Erythroblast (primary cell): Measurements from ENCODE around the gene FKBP4.

Experiments
- GATA1 ChIP-seq: IDR thresholded peaks from 2 replicates; pipeline ENCODE4 v1.6.1; 2011; ENCODE audit warnings: low read depth, mild to moderate bottlenecking, control low read depth, low read length, moderate library complexity
- POLR2A ChIP-seq: IDR thresholded peaks from 2 replicates; pipeline ENCODE4 v1.6.1; 2011; ENCODE audit warnings: mild to moderate bottlenecking, low read length

- TF ChIP-seq POLR2A (no peak), GATA1 (no peak)
These were observed 9.8 kb upstream of the FKBP4 start for GRCh38 chr12:2785017-2785416.
